Eye (tissue), 1 donor: Measurements from ENCODE around the gene DACH1.
"Not testable (repeated sequence)": the region's sequence is repeated elsewhere in the genome, so short reads cannot be mapped to it uniquely, and the experiment has no call there.

Source experiments
- DNase-seq: peaks from one replicate; pipeline ENCODE4 v3.0.0-alpha.2; 2015

Gene DACH1

DNA sequence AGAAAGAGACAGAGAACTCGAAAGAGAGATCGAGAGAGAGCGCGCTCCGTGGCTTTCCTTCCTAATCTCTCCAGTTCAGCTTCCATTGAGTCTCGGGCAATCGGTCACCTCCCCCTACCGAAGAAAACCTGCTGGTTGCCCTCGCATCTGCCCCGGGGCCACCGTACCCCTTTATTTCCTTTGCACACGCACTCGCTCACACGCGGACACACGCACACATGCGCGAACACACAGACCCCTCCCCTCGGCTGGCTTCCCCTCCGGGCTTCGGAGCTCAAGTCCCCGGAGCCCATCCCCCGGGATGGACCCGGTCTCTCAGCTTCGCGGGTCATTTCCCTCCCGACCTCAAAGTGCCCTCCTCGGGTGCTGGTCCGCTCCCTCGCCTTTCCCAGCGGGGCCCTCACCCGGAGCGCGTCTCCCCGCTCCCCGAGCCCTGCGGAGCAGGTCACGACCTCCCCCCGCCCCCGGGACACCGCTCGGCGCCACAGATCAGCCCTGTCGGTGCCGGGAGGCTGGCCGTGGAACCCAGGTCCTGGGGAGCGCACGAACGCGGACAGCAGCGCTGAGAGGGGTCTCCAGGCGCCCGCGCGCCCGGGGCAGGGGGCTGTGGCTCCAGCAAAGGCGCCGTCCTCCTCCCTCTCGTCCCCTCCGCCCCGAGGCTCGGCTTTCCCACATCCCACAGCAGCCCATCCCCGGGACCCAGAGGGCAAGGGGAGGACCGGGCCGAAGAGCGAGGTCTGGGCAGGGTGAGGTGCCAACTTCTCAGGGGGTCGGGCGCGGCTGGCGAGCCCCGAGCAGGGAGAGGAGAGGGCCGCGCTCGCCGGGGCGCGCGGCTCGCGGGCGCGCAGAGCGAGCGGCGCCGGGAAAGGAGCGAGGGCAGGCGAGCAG, 1.8 kb downstream of the DACH1 start:
- DNase-seq: no peak

DNA sequence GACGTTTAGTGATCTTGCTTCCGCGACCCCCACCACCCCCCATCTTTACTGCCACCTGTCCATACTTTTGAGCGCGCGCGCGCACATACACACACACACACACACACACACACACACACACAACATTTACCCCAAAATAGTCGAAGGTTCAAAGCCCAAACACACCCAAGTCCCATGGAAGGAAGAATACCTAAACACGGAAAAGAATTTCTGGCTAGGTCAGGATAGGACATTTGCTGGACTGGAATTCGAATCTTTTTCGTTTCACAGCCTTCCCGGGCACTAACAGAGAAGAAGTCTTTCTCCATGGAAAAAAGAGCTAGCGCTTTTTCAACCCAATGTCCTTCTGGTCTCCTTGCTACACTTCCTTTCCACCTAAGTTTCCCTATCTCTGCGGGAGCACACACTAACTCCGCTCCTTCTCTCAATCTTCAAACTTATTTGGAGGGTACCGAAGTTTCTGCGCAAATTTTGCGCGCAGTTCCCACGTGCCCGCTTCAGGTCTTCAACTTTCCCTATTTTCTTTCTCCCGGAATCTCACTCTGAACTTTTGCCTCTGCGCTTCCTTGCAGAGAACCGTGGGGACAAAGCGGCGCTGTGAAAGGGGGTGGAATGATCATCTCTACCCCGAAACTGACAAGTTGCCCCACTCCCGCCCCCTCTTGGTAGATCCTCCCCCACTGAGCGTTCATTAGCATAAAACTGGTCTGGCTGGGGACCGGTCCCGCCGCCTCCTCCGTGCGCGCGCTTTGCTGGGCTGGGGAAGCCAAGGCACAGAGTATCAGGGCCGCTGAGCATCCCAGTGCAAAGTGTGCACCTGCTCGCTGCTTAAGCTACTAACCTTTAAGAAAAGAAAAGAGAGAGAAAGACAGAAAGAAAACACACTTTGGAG, 2.7 kb downstream of the DACH1 start:
- DNase-seq: peak; percentile 94

DNA sequence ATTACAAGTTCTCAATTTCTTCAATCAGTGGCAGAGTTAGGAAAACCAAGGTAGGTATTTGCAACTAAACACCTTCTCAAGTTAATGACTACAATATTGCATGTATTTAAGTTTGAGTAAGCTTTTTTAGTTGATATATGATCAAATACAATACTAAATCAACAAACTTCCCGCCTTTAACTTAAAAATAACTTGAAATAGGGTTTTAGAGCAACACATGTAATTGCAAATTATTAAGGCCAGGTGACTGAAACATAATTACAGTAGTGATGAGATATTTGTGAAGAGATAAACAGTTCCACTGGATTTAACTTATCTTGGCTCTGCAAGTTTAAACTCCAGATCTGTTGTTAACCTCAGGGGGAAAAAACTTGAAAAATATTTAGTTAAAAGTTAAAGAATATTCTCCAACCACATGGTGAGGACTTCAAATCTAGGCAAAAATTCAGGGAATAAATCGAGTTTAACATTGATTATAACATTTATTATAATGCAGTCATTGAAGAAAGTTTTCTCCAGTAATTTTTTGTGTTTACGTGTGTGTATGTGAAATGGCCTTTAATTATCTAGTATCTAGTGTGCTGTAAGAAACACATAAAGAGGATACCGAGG, 3.6 kb downstream of the DACH1 start:
- DNase-seq: peak; percentile 60

- DNase-seq: peak; percentile 62
These were observed 4.5 kb downstream of the DACH1 start for GRCh38 chr13:71862459-71862943.

DNA sequence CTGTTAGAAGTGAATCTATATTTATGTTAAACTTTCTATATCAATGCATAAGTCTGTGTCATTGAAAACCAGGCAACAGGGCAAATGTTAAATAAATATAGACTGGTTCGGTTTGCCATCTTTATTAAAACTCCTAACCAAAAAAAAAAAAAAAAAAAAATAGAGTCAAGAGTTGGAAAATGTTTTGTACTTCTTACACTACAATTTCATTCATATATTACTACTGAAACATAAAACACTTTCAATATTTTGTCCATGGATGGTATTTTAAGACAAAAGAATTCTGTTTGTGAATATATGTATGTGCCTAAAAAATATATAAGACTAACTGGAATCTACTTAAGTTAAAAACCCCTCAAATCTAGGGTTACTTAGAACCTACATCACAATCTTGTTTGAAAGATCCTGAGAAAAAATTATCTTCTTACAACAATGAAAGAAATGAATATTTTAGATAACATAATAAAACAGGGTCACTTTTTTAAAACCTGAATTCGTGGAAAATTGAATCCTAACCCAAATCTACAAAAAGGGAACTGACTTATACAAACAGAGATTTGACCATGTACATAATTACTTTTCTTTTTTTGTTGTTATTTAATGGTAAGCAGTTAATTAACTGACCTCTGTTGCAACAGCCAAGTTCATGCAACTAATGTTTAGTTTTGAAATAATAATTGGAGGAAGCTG, 5.1 kb downstream of the DACH1 start:
- peak; percentile 42 for DNase-seq

DNA sequence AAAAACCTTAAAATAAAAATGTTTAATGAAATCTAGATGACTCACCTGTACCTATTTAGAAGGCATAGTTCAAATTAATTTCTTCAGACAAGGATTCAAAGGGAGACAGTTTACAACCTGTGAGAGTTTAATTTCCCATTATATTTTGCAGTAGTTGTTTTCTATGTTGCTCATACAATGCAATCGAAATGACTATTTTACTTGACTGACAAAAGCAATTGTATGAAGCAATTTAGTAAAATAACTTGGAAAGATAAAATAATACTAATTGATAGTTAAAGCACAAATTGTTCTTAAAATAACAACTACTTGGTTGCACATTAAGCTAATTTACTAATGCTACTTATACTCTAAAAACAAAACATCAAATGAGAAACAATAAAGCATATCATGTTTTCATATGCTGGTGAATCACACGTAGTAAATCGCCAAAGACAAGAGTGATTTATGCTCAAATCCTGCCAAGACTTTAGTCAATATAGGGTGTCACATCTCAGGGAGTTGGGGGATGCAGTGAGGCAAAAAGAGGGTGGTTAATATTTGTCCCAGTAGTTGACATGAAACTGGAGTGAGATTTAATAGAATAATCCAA, 6.4 kb downstream of the DACH1 start:
- peak; percentile 63 for DNase-seq

DNA sequence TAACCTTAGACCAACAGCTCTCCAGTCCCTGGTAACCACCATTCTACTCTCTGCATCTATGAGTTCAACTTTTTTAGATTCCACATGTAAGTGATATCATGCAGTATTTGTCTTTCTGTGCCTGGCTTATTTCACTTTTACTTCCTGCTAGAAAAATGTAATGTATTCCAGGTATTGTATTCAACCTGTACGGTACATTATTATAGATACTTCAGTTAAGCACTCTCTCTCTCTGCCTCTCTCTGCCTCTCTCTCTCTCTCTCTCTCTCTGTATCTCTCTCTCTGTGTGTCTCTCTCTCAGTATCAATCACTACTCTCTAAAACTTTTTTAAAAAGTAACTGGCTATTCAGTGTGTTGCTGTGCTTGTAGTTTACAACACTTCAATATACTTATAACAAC, 8.4 kb downstream of the DACH1 start:
- no peak for DNase-seq

DNA sequence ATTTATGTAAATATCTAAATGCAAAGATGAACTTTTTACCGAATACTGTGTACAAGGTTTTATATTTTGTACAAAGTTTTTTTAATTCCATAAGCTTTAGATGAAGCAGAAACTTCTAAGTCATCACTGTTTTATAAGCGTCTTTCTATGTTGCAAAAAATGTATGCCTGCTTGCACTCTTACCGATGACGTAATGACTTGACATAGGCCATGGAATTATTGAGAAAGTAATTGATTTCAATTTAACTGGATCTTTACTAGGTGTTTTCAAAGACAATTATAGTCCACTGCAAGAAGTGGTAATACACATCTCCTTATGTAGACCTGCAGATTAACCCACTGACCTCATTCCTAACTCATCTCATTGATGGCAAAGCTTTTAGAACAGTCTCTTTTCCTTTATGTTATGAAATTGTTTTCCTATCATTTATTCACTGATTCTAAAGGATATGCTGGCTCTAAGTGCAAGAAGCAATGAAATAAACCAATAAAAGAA, 10.4 kb downstream of the DACH1 start:
- DNase-seq: no peak

DNA sequence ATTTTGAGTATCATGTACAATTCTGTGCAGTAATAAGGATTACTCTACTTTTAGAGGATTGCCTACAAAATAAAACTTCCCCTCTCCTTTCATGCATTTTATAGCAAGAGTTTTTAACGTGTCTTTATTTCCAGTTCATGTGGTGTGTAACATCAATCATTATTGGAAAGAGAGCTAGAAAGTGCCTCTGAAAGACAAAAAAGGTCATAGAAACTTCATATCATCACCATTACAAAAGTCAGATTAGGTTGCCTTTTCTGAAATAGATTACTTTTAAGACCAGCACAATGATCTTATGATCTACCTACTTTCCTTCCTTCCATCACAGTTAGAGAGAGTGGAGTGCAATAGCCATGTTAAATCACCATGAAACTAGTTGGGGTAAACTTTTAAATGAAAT, 12.6 kb downstream of the DACH1 start:
- DNase-seq: no peak

- peak; percentile 70 for DNase-seq
These were observed 13.3 kb downstream of the DACH1 start for GRCh38 chr13:71853725-71854124.

DNA sequence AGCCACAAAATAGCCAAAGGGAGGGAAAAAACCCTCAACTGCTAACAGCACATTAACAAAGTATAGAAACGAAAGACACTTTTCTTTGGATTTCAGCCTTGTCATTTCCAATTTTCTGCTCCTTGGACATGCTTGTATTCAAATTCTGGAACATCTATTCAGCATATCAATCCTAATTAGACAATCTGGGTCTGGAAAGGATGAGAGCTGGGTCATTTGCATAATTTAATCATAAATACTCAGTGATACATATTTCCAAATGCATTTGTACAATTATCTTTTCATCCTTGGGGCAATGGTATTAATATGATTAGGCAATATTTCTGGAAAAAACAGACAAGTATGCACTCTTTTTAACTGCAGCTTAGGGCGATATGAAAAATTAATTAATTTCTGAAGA, 14.3 kb downstream of the DACH1 start:
- peak; percentile 67 for DNase-seq

DNA sequence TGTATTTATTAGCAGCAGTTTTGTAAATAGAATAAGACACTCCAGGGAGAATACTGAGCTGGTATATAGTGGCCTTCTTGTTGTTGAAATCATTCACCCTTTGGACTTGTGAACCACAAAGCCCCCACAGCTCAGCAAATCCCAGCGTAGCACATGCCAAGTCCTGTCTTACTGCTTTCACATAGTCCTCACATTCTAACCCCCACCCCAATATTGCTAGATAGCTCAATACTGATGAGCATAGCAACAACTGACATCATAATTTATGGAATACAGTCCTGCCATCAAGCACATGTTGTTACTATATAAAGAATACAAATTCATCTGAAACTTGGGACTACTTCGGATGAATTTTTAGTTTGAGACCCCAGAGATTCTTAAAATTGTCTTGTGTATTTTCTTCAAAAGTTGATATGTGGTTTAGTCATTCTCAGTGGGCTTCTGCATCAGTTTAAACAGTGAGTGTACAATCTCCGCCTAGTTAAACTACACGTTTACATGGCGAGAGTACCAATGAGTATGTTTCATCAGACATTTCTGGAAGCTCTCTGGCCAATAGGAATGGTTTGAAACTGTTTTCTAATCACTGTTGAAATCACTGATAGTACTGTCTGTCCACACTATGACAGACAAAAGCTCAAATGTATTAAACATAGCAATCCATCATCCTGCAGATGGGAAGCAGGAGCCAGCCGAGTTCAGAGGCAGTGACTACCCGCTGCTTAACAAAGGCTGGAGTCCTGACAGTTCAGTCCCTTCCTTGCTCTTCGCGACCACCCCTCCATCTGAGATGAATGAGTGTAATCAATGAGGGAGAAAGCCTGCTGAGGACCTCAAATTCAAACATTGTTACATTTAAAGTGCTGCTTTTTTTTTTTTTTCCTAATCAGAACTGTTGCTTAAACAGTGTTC, 15.2 kb downstream of the DACH1 start:
- peak; percentile 48 for DNase-seq

DNA sequence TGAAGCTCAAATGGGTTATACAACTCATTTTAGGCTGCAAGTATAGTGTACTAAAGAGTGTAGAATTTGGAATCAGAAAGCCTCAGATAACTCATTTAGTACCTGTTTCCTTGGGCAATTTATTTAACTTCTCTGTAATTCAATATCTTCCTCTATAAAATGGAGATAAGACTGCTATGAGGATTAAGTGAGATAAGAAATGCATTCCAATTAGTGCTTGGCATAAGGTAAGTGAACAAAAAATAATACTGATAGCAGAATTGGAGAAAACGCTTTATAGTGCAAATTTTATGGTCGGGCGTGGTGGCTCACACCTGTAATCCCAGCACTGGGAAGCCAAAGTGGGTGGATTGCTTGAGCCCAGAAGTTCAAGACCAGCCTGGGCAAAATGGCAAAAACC, 25.0 kb downstream of the DACH1 start:
- DNase-seq: no peak

DNA sequence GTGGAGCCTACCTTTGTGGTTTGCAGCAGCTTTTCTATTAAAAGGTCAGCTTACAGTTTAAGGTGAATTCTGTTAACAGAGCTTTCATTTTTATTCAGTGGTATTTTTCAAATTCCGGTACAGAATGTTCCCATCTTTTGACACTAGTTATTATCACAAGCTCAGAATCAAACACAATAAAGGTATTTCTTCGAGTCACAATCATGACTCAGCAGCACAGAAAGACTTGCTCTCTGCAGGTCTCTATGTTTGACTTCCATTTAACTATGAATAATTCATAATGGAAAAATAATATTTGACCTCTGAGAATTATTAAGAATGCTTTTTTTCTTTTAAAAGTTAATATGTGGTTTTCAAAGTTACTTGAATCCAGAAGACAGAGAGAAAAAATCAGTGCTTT, 28.2 kb downstream of the DACH1 start:
- no peak for DNase-seq

DNA sequence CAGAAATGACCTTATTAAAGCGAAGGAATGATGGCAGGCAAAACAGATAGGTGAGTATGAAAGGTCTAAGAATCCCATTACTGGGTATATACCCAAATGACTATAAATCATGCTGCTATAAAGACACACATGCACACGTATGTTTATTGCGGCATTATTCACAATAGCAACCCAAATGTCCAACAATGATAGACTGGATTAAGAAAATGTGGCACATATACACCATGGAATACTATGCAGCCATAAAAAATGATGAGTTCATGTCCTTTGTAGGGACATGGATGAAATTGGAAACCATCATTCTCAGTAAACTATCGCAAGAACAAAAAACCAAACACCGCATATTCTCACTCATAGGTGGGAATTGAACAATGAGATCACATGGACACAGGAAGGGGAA, 29.4 kb downstream of the DACH1 start:
- DNase-seq: not testable (repeated sequence)

DNA sequence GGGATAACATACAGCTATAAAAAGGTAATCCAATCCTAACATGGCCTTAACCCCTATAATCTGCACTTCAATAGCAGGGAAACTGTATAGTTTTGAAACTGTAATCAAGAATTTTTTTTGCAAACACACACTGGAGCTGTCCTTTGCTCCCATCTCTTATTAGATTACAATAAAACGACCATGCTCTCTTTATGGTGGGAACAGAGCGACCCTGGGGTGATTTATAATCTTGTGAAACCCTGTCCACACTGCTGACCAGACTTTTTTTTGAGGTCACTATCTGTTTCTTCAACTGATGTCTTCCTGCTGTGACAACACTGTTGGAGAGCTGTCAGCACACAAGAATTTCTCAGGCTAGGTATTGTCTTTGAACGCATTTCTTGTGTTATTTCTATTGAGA, 35.3 kb downstream of the DACH1 start:
- peak; percentile 70 for DNase-seq

DNA sequence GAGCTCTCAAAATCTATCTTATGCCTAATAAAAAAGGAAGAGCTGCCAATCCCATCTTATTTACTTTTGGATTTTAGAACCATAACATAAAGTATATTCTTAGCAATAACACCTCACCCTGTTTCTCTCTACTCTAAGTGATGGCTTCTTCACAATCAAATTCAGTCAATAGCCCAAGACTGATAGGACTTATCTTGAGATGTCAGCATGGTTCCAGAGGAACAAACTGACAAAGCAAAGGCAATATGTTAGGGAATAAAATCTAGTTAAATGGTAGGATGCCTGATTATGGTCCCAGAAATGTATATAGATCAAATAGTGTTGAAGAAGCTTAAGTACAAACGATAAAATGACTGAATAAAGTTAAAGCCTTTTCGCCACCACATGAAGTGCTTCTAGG, 36.3 kb downstream of the DACH1 start:
- DNase-seq: peak; percentile 35

- peak; percentile 50 for DNase-seq
These were observed 36.7 kb downstream of the DACH1 start for GRCh38 chr13:71830323-71830722.

DNA sequence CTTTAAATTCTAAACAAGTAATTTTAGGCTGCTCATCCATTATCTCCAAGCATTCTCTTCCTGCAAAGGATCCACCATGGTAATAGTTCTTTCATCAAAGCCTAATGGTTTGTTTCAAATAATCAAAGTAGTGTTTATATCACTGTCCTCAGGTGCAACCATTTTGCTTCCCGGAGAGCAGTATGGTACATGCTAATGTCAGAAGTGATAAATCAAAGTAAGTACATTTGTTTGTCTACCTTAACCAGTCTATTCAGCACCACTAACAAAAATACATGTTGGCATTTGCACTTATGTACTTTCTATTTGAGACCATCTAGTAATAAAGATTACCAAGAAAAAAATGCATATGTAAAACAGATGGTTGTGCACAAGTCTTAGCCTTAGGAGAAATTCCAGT, 37.5 kb downstream of the DACH1 start:
- peak; percentile 40 for DNase-seq

DNA sequence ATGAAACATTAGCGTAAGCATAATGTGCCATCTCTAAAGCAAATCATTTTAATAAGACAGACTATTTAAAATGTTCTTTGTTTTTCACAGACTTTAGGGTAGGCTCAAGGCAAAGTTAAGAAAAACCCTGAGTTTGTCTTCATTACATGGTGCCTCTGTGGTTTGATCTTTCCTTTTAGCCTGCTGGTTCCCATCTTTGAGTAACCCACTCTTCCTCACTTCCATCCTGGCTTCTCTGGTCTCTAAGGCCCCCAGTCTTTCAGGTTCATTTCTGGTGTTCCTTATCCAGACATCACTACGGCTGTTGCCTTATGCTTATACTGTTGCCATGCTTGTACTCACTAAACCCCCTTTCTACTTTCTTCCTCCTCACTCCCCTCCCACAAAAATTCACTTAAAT, 38.4 kb downstream of the DACH1 start:
- peak; percentile 33 for DNase-seq

GRCh38 chr13:71828117-71828516, 38.9 kb downstream of the DACH1 start:
- DNase-seq: peak; percentile 45
